GM12892 (cell line): ENCODE data around the gene DOK7.

Source experiments
- POLR2A ChIP-seq: IDR thresholded peaks from 2 replicates; pipeline ENCODE4 v1.6.1; 2011; ENCODE audit warnings: low read depth, low read length, control low read depth
- POLR2AphosphoS5 ChIP-seq: IDR thresholded peaks from 2 replicates; pipeline ENCODE4 v1.6.1; 2011; ENCODE audit warnings: low read depth, low read length, control low read depth

DNA sequence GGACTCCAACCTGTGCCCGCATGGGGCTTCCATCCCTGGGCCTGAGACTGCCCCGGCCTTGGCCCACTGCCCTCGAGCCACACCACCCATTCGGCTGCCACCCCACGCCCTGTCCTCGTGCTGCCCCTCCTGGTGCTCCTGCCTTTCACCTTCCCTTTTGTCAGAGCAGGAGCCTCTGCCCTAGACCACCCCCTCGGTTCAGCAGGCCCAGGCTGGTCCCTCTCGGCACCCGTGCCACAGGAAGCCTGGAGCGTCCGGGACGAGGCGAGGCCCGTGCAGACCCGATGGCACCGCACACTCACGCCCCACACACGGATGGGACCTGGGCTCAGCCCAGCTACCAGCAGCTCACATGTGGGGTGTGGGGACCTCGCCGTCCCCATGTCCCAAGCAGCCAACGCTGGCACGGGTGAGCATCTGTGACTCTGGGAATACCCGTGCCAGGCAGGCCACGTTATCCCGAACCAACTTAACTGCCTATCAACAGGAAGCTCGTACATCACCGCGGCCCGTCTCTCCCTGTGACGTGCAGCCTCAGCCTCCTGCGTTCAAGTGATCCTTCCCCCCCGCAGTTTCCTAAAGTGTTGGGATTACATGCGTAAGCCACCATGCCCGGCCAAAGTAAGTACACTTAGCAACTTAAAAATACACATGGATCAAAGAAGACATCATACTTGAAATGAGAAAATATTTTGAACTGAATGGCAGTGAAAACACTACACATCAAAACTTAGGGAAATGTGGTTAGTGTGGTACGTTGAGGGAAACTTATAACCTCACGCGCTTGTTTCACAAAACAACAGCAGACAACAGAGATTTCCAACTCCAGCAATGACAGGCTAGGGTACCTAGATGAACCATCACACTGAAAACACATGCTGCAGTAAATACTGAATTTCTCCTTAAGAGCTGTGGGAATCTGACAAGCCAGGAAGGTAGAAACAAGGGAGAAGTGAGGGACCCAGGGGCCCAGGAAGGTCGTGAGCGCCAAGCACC lies 40.1 kb downstream of the DOK7 start:
- no peak for TF ChIP-seq POLR2A
- TF ChIP-seq POLR2AphosphoS5, result no peak
